GM19455 (cell line): ENCODE measurements around the gene CLIP3.
"Not testable (repeated sequence)": the region's sequence is repeated elsewhere in the genome, so short reads cannot be mapped to it uniquely, and the experiment has no call there.

ENCODE experiments used
- ATAC-seq: cut with Tn5 transposase; IDR thresholded peaks from one replicate; pipeline ENCODE4 v1.9.1; 2021; ENCODE audit not compliant: unreplicated experiment

Gene CLIP3

GRCh38 chr19:35983177-35983576 lies 49.5 kb downstream of the CLIP3 start:
- ATAC-seq, result no peak

- ATAC-seq, result not testable (repeated sequence)
Measured at GRCh38 chr19:35980997-35981396, 51.7 kb downstream of the CLIP3 start.

- ATAC-seq, result no peak
Measured at GRCh38 chr19:35978832-35979365, 53.8 kb downstream of the CLIP3 start.

GRCh38 chr19:35978271-35978670 lies 54.4 kb downstream of the CLIP3 start:
- ATAC-seq, result no peak

- ATAC-seq, result no peak
Measured at GRCh38 chr19:35977446-35978222, 55.0 kb downstream of the CLIP3 start.

- ATAC-seq, result no peak
Measured at GRCh38 chr19:35975608-35976214, 57.0 kb downstream of the CLIP3 start.

- ATAC-seq, result no peak
Measured at GRCh38 chr19:35973487-35973886, 59.2 kb downstream of the CLIP3 start.

GRCh38 chr19:35966771-35967170 lies 65.9 kb downstream of the CLIP3 start:
- no peak for ATAC-seq
